Activated T-helper 2 cell treated with anti-CD3 and anti-CD28 coated beads, Interferon-gamma antibody, Interleukin-2, Interleukin-4, amounts not matched to agents 10 μg/mL and 5 μg/mL and 100 μg/mL, durations not matched to agents 14 hours and 24 hours and 36 hours (primary cell): ENCODE data around the gene TCF12. TPM values are rescaled to one million over a fixed set of nuclear protein-coding genes. Genes with fewer than 3 reads are reported as not detected.
"Not testable (repeated sequence)": the region's sequence is repeated elsewhere in the genome, so short reads cannot be mapped to it uniquely, and the experiment has no call there.

Source experiments
- DNase-seq: peaks from one replicate; pipeline ENCODE4 v3.0.0; 2021; ENCODE audit warnings: low spot score
- H3K27ac Mint-ChIP-seq: one replicate; pipeline ENCODE4 v1.8.0; 2021; ENCODE audit warnings: mixed read lengths
- H3K27me3 Mint-ChIP-seq: one replicate; pipeline ENCODE4 v1.8.0; 2021; ENCODE audit warnings: low read depth, mixed read lengths
- H3K36me3 Mint-ChIP-seq: one replicate; pipeline ENCODE4 v1.8.0; 2021; ENCODE audit warnings: low read depth, mixed read lengths
- H3K4me1 Mint-ChIP-seq: one replicate; pipeline ENCODE4 v1.8.0; 2021; ENCODE audit warnings: low read depth, mixed read lengths
- H3K4me3 Mint-ChIP-seq: one replicate; pipeline ENCODE4 v1.8.0; 2021; ENCODE audit warnings: low read depth, mild to moderate bottlenecking, moderate library complexity, mixed read lengths
- H3K9me3 Mint-ChIP-seq: one replicate; pipeline ENCODE4 v1.8.0; 2021; ENCODE audit warnings: mixed read lengths
- intact Hi-C: fragments of 100-400 bp; cut with micrococcal nuclease; formaldehyde crosslinking; loops from one replicate; pipeline ENCODE4 v1.15.1; 2023
- total RNA-seq: library from RNA; stranded (reverse); gene quantifications from 2 replicates; pipeline ENCODE4 v1.2.3, GENCODE V29; 2022

The TCF12 gene
- total RNA-seq, 1 donor from 2014 or later: 70.7 TPM

GRCh38 chr15:57089815-57090495, 171.5 kb downstream of the TCF12 start:
- H3K4me3 Mint-ChIP-seq: no peak overlapping the region
- H3K9me3 Mint-ChIP-seq: no peaks in the 10 kb centered on the region
- no peak overlapping the region for H3K27ac Mint-ChIP-seq
- no peak for DNase-seq
- peaks cover 14% of the 10 kb centered on the region for H3K4me1 Mint-ChIP-seq
- intact Hi-C loops: no loop called here
- peaks cover 15% of the 10 kb centered on the region for H3K36me3 Mint-ChIP-seq
- H3K27me3 Mint-ChIP-seq: no peaks in the 10 kb centered on the region

- no peak overlapping the region for H3K27ac Mint-ChIP-seq
- peaks cover 15% of the 10 kb centered on the region for H3K36me3 Mint-ChIP-seq
- intact Hi-C loops: no loop called here
- DNase-seq: no peak
- no peaks in the 10 kb centered on the region for H3K9me3 Mint-ChIP-seq
- H3K27me3 Mint-ChIP-seq: no peaks in the 10 kb centered on the region
- H3K4me1 Mint-ChIP-seq: peaks cover 14% of the 10 kb centered on the region
- H3K4me3 Mint-ChIP-seq: no peak overlapping the region
Measured at GRCh38 chr15:57090496-57090859, 172.0 kb downstream of the TCF12 start.

GRCh38 chr15:57091636-57092035, 173.2 kb downstream of the TCF12 start:
- no peak for DNase-seq
- no peaks in the 10 kb centered on the region for H3K27me3 Mint-ChIP-seq
- peaks cover 14% of the 10 kb centered on the region for H3K4me1 Mint-ChIP-seq
- H3K4me3 Mint-ChIP-seq: no peak overlapping the region
- H3K27ac Mint-ChIP-seq: no peak overlapping the region
- intact Hi-C loops: no loop called here
- H3K36me3 Mint-ChIP-seq: peaks cover 15% of the 10 kb centered on the region
- H3K9me3 Mint-ChIP-seq: no peaks in the 10 kb centered on the region

- Mint-ChIP-seq H3K4me1 (peaks cover 14% of the 10 kb centered on the region), H3K9me3 (no peaks in the 10 kb centered on the region), H3K27me3 (no peaks in the 10 kb centered on the region), H3K27ac (no peak overlapping the region), H3K36me3 (peaks cover 15% of the 10 kb centered on the region), H3K4me3 (no peak overlapping the region)
- DNase-seq: no peak
- intact Hi-C loops: no loop called here
Measured at GRCh38 chr15:57092252-57092651, 173.8 kb downstream of the TCF12 start.

GRCh38 chr15:57094321-57095257, 176.1 kb downstream of the TCF12 start:
- no peaks in the 10 kb centered on the region for H3K27me3 Mint-ChIP-seq
- no peak overlapping the region for H3K27ac Mint-ChIP-seq
- peaks cover 16% of the 10 kb centered on the region for H3K4me1 Mint-ChIP-seq

GRCh38 chr15:57095896-57096295, 177.5 kb downstream of the TCF12 start:
- H3K36me3 Mint-ChIP-seq: peaks cover 21% of the 10 kb centered on the region
- no peak overlapping the region for H3K27ac Mint-ChIP-seq
- H3K4me3 Mint-ChIP-seq: no peak overlapping the region
- intact Hi-C loops: no loop called here
- H3K27me3 Mint-ChIP-seq: no peaks in the 10 kb centered on the region
- peaks cover 13% of the 10 kb centered on the region for H3K4me1 Mint-ChIP-seq
- H3K9me3 Mint-ChIP-seq: no peaks in the 10 kb centered on the region
- DNase-seq: no peak

More at GRCh38 chr15:57094321-57095257, 176.1 kb downstream of the TCF12 start:
- intact Hi-C loops: no loop called here
- Mint-ChIP-seq H3K4me3 (no peak overlapping the region), H3K36me3 (peaks cover 21% of the 10 kb centered on the region), H3K9me3 (no peaks in the 10 kb centered on the region)
- DNase-seq: no peak

GRCh38 chr15:57097246-57097645, 178.8 kb downstream of the TCF12 start:
- Mint-ChIP-seq H3K4me3 (no peak overlapping the region), H3K36me3 (peaks cover 14% of the 10 kb centered on the region), H3K4me1 (peaks cover 6% of the 10 kb centered on the region), H3K27ac (no peak overlapping the region), H3K9me3 (no peaks in the 10 kb centered on the region), H3K27me3 (no peaks in the 10 kb centered on the region)
- intact Hi-C loops: no loop called here
- DNase-seq: no peak

- H3K9me3 Mint-ChIP-seq, intact Hi-C loops, DNase-seq, H3K27me3 Mint-ChIP-seq, H3K4me1 Mint-ChIP-seq, H3K4me3 Mint-ChIP-seq, H3K27ac Mint-ChIP-seq: not testable (repeated sequence)
- H3K36me3 Mint-ChIP-seq: peaks cover 10% of the 10 kb centered on the region
Measured at GRCh38 chr15:57097919-57098543, 179.6 kb downstream of the TCF12 start.

GRCh38 chr15:57098896-57099295, 180.5 kb downstream of the TCF12 start:
- Mint-ChIP-seq H3K9me3 (no peaks in the 10 kb centered on the region), H3K27ac (no peak overlapping the region), H3K4me1 (peaks cover 4% of the 10 kb centered on the region), H3K4me3 (no peak overlapping the region), H3K36me3 (peaks cover 10% of the 10 kb centered on the region), H3K27me3 (no peaks in the 10 kb centered on the region)
- no peak for DNase-seq
- intact Hi-C loops: no loop called here

- Mint-ChIP-seq H3K36me3 (peaks cover 6% of the 10 kb centered on the region), H3K4me1 (peaks cover 4% of the 10 kb centered on the region), H3K9me3 (no peaks in the 10 kb centered on the region), H3K4me3 (no peak overlapping the region), H3K27ac (no peak overlapping the region), H3K27me3 (no peaks in the 10 kb centered on the region)
- intact Hi-C loops: no loop called here
- no peak for DNase-seq
Measured at GRCh38 chr15:57100136-57100539, 181.7 kb downstream of the TCF12 start.

GRCh38 chr15:57102858-57103257, 184.4 kb downstream of the TCF12 start:
- Mint-ChIP-seq H3K4me1 (peaks cover 4% of the 10 kb centered on the region), H3K9me3 (no peaks in the 10 kb centered on the region), H3K27me3 (no peaks in the 10 kb centered on the region), H3K4me3 (no peak overlapping the region), H3K36me3 (peaks cover 17% of the 10 kb centered on the region), H3K27ac (no peak overlapping the region)
- intact Hi-C loops: no loop called here
- DNase-seq: no peak

- H3K27me3 Mint-ChIP-seq: no peaks in the 10 kb centered on the region
- peaks cover 14% of the 10 kb centered on the region for H3K36me3 Mint-ChIP-seq
- peaks cover 7% of the 10 kb centered on the region for H3K4me1 Mint-ChIP-seq
- DNase-seq: no peak
- intact Hi-C loops: no loop called here
- no peak overlapping the region for H3K27ac Mint-ChIP-seq
- no peak overlapping the region for H3K4me3 Mint-ChIP-seq
- H3K9me3 Mint-ChIP-seq: no peaks in the 10 kb centered on the region
Measured at GRCh38 chr15:57108296-57108695, 189.9 kb downstream of the TCF12 start.

- Mint-ChIP-seq H3K27ac (no peak overlapping the region), H3K4me3 (no peak overlapping the region), H3K4me1 (peaks cover 7% of the 10 kb centered on the region), H3K9me3 (no peaks in the 10 kb centered on the region), H3K27me3 (no peaks in the 10 kb centered on the region), H3K36me3 (peaks cover 14% of the 10 kb centered on the region)
- DNase-seq: no peak
- intact Hi-C loops: no loop called here
Measured at GRCh38 chr15:57109005-57109404, 190.6 kb downstream of the TCF12 start.
